Chondrocyte (in vitro differentiated cells): Measurements from ENCODE around the gene FBXW8. TPM values are rescaled to one million over a fixed set of nuclear protein-coding genes. Genes with fewer than 3 reads are reported as not detected.

ENCODE experiments used
- DNase-seq: peaks from one replicate; pipeline ENCODE4 v3.0.0; 2021; ENCODE audit warnings: mixed read lengths, low spot score
- H3K27ac Mint-ChIP-seq: one replicate; pipeline ENCODE4 v1.8.0; 2021; ENCODE audit warnings: mild to moderate bottlenecking, moderate library complexity, mixed read lengths; ENCODE audit not compliant: unreplicated experiment
- H3K27me3 Mint-ChIP-seq: 2 replicates; pipeline ENCODE4 v1.8.0; 2021; ENCODE audit warnings: low read depth, mixed read lengths
- H3K36me3 Mint-ChIP-seq: 2 replicates; pipeline ENCODE4 v1.8.0; 2021; ENCODE audit warnings: low read depth, mixed read lengths
- H3K4me1 Mint-ChIP-seq: 2 replicates; pipeline ENCODE4 v1.8.0; 2021; ENCODE audit warnings: low read depth, mild to moderate bottlenecking, mixed read lengths
- H3K4me3 Mint-ChIP-seq: one replicate; pipeline ENCODE4 v1.8.0; 2021; ENCODE audit warnings: mild to moderate bottlenecking, moderate library complexity, mixed read lengths; ENCODE audit not compliant: unreplicated experiment
- H3K9me3 Mint-ChIP-seq: 2 replicates; pipeline ENCODE4 v1.8.0; 2021; ENCODE audit warnings: low read depth, mixed read lengths
- CTCF ChIP-seq: fragments of 200-600 bp; sonication (generic); IDR thresholded peaks from 2 replicates; pipeline ENCODE4 v1.5.0; 2021; ENCODE audit warnings: antibody characterized with exemption, mild to moderate bottlenecking, moderate library complexity
- total RNA-seq: library from RNA; stranded (reverse); gene quantifications from 3 replicates; pipeline ENCODE4 v1.2.1, GENCODE V29; 2021

Gene FBXW8
- total RNA-seq, 1 donor from 2014 or later: 30.3 TPM

- peaks cover 22% of the 10 kb centered on the region for H3K4me1 Mint-ChIP-seq
- H3K9me3 Mint-ChIP-seq: peaks cover 2% of the 10 kb centered on the region
- H3K27ac Mint-ChIP-seq: no peak overlapping the region
- TF ChIP-seq CTCF: no peak
- no peak overlapping the region for H3K4me3 Mint-ChIP-seq
- peaks cover 34% of the 10 kb centered on the region for H3K36me3 Mint-ChIP-seq
- DNase-seq: no peak
- H3K27me3 Mint-ChIP-seq: no peaks in the 10 kb centered on the region
Measured at GRCh38 chr12:116948298-116948697, 37.5 kb downstream of the FBXW8 start.

GRCh38 chr12:116950628-116951325 is 40.0 kb downstream of the FBXW8 start:
- peak overlapping the region; percentile 70 for H3K27ac Mint-ChIP-seq
- H3K27me3 Mint-ChIP-seq: no peaks in the 10 kb centered on the region

GRCh38 chr12:116954710-116955381 is 44.1 kb downstream of the FBXW8 start:
- DNase-seq: no peak
- H3K27ac Mint-ChIP-seq: no peak overlapping the region
- no peak for TF ChIP-seq CTCF
- H3K27me3 Mint-ChIP-seq: no peaks in the 10 kb centered on the region
- no peaks in the 10 kb centered on the region for H3K9me3 Mint-ChIP-seq
- H3K4me3 Mint-ChIP-seq: no peak overlapping the region
- H3K36me3 Mint-ChIP-seq: peaks cover 5% of the 10 kb centered on the region
- H3K4me1 Mint-ChIP-seq: peaks cover 39% of the 10 kb centered on the region

More at GRCh38 chr12:116950628-116951325, 40.0 kb downstream of the FBXW8 start:
- no peaks in the 10 kb centered on the region for H3K9me3 Mint-ChIP-seq
- DNase-seq: no peak
- TF ChIP-seq CTCF: no peak
- H3K4me3 Mint-ChIP-seq: no peak overlapping the region
- H3K4me1 Mint-ChIP-seq: peaks cover 30% of the 10 kb centered on the region
- peaks cover 27% of the 10 kb centered on the region for H3K36me3 Mint-ChIP-seq

- Mint-ChIP-seq H3K9me3 (no peaks in the 10 kb centered on the region), H3K27ac (no peak overlapping the region), H3K4me3 (no peak overlapping the region), H3K27me3 (no peaks in the 10 kb centered on the region), H3K36me3 (peaks cover 5% of the 10 kb centered on the region), H3K4me1 (peaks cover 32% of the 10 kb centered on the region)
- DNase-seq: no peak
- peak; percentile 13 for TF ChIP-seq CTCF
Measured at GRCh38 chr12:116955382-116956021, 44.8 kb downstream of the FBXW8 start.

GRCh38 chr12:116958402-116959197 is 47.9 kb downstream of the FBXW8 start:
- peaks cover 28% of the 10 kb centered on the region for H3K4me1 Mint-ChIP-seq

More at GRCh38 chr12:116958402-116959197, 47.9 kb downstream of the FBXW8 start:
- no peak overlapping the region for H3K4me3 Mint-ChIP-seq
- no peaks in the 10 kb centered on the region for H3K27me3 Mint-ChIP-seq
- no peak overlapping the region for H3K27ac Mint-ChIP-seq
- peaks cover 7% of the 10 kb centered on the region for H3K36me3 Mint-ChIP-seq
- no peak for DNase-seq
- TF ChIP-seq CTCF: no peak
- no peaks in the 10 kb centered on the region for H3K9me3 Mint-ChIP-seq
